Smooth muscle cell of the brain vasculature (primary cell): ENCODE results near the gene C10orf120.
A peak's percentile ranks its signal among the peaks of the same experiment; 100 is the strongest.

Experiments used
- DNase-seq: peaks from one replicate; pipeline ENCODE4 v3.0.0-alpha.2; 2012; ENCODE audit warnings: low read depth, low spot score

Gene C10orf120

DNA sequence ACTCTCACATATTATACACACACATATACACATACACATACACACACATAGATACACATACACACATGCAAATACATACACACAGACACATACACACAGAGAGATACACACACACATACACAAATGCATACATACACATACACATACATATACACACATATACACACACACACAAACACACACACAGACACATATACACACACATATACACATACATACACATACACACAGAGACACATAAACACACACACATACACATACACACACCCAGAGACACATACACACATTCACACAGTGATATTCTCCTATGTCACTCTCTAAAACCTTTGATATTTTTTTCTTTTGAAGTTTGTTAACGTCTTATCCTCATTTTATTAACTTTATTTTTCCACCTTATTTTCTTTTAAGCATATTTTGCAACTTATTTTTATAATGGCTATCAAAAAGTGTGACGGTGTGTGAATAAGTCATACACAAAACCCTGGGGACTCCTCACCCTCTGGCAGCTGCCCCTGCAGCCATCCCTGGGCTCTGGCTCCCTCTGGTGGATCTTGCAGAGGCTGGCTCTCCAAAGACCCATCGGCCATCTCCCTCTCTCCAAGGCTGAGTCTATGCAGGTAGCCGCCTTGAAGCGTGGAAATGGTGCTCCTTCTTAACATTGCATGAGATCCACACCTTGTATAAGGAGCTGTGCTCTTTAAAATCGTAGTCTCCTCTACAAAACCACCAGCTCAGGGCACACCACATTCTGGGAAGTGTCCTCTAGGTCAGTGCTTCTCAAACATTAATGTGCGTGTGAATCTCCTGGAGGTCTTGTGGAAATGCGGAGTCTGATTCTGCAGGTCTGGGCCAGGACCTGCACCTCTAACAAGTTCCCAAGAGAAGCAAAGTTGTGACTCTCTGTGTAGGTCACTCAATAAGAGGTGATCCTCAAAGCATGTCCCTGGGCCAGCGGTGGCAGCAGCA is 4.1 kb upstream of the C10orf120 start:
- DNase-seq = peak; percentile 28

- no peak for DNase-seq
These were observed 2.6 kb upstream of the C10orf120 start for GRCh38 chr10:122702275-122702674.

DNA sequence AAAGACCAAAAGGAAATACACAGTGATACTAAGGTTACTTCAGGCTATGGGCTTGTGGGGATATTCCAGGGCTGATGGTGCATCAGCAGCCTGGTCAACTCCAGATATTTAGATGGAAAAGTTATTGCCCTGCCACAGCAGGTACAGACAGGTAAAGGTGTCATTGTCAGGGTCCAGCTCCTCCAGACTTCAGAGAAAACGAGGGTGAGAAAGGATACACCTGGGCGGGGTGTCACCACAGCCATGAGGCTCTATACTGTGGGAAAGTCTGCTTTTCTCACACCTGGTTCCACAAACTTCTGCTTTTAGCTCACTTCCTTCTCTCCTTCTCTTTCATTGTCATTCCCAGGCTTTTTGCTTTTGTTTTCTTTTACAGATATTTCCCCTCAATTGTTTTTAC is 2.0 kb upstream of the C10orf120 start:
- DNase-seq = no peak

DNA sequence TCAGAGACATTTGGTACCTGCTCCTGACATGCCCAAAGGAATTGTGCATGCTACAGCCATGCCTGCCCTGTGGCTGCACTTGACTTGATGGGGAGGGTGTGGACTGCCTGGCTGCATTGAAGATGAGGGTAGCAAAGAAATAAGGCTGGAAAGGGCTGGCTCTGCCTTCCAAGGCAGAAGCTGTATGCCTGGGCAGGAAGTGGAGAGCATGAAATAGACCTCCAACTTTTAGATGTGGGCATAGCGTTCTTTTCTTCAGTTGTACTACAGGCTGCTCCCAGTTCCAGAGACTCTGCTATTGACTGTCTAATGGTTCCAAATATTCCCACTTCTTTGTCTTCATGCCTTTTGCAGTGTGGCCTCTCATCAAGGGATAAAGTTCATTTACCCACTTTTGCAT is 3.0 kb downstream of the C10orf120 start:
- DNase-seq = no peak

GRCh38 chr10:122692744-122693143 is 6.9 kb downstream of the C10orf120 start:
- DNase-seq = no peak

- DNase-seq = no peak
These were observed 10.4 kb downstream of the C10orf120 start for GRCh38 chr10:122689146-122689820.

DNA sequence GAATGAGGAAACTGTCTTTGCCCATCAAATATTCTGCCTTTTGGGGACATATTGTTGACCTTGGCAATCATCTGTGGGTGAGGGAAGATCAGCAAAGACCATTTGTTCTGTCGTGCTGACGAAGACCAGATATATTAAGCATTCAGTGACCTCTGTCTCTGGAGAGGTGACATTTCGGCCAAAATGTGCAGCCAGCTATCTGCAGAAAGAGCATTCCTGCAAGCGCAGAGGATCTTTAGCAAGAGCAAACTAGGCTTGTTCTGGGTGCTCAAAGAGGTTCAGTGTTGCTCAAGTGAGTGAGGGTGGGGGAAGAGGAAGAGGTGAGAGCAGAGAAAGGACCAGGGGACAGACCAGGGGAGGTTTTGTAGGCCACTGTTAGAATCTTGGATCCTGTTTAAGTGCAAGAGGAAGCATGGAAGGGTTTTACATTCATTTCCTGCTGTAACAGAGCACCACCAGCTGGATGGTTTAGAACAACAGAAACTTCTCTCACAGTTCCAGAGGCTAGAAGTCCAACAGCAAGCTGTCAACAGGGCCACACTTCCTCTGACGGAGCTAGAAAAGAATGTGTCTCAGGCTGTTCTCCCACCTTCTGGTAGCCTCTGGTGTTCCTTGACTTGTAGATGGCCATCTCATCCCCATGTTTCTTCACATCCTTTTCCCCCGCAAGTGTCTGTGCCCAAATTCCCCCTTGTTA is 11.2 kb downstream of the C10orf120 start:
- no peak for DNase-seq

DNA sequence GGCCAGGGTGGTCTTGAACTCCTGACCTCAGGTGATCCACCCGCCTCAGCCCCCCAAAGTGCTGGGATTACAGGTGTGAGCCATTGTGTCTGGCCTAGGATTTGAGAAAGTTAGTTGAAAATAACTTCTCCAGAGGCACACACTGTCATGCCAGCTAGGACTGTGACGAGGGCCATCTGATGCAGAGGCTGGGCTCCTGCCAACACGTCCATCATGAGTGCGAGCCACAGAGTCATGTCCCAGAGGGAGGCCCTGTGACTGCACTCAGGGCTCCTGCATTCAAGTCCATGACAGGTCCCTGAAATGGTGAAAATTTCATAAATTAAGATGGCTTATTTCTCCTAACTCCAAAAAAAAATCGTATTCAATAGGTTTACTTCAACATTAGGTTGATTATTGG is 17.1 kb downstream of the C10orf120 start:
- no peak for DNase-seq

GRCh38 chr10:122678266-122678665 is 21.4 kb downstream of the C10orf120 start:
- no peak for DNase-seq

DNA sequence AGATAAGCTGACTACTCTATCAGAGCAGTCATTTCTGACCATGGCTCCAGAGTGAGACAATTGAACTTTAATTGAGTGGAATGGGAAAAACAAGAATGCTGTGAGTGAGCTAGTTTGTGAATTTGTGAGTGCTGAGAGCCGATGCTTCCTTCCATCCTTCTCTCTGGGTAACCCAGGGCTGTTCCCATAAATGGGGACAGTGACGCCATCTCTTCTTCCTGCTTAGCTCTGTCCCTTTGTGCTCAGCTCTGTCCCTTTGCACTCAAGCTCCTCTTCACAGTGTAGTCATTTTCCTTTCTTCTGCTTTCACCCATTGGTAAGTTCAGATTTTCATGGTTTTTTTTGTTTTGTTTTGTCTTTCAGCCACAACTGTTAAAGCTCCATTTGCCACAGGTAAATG is 24.4 kb downstream of the C10orf120 start:
- DNase-seq = no peak

GRCh38 chr10:122674781-122675180 is 24.9 kb downstream of the C10orf120 start:
- no peak for DNase-seq

GRCh38 chr10:122673731-122674130 is 25.9 kb downstream of the C10orf120 start:
- no peak for DNase-seq

DNA sequence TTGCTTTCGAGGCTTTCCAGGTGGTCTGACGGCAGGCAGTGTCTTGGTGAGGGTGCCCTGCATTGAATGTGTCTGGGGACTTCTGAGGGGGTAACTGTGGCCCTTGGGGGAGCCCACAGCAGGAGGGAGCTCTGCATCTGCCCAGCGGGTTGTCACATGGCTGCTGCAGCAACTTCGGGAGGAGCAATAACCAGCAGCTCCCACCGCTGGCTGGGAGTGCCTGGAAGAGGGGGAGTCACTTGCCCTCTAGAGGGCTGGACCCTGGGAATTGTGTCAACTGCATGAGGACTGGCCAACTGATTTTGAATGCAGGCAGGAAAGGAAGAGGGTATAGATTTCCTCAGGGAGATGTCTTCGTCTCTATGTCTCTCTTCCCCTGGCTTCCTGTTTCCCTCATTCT is 26.4 kb downstream of the C10orf120 start:
- DNase-seq = no peak

- no peak for DNase-seq
These were observed 27.0 kb downstream of the C10orf120 start for GRCh38 chr10:122672655-122673054.

DNA sequence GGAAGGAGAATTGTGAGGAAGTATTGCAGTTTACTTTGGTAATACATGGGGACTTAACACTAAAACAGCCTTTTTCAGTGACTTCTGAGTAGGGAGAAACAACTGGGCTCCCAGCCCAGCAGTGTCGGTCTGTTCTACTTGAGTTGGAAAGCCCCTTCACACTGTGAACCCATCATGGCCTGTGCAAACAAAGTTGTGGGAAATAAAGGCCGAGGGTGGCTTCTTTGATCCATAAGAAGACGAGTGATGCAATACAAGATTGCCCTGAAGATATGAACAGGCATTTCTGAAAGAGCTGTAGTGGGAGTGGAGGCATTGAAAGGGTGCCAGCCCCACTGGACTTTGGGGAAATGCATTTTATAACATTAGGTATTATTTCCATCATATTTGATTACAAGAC is 28.3 kb downstream of the C10orf120 start:
- no peak for DNase-seq

GRCh38 chr10:122669842-122670241 is 29.8 kb downstream of the C10orf120 start:
- DNase-seq = no peak

GRCh38 chr10:122669045-122669444 is 30.6 kb downstream of the C10orf120 start:
- no peak for DNase-seq

GRCh38 chr10:122665946-122666345 is 33.7 kb downstream of the C10orf120 start:
- no peak for DNase-seq

DNA sequence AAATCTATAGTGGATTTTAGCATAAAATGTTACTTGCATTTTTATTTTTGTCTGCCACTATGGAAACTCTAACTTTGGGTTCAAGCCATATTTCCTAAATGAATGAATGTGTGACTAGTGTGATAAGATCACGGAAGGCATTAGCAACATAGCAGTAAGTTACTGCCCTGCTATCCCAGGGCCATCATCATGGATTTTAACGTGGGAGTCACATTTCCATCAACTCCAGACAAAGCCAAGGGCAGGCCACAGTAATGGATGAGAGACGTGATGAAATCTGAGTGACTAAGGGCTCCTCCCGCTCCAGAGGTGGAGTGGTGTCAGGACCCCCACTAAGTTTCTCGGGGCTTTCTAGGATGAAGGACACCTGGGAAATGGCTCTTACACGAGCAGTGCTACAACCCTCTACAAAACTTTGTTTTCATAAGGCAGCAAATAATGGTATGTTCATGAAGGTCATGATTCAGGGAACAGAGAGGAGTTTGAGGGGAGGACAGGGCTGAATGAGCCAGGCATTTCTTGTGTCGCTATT is 34.3 kb downstream of the C10orf120 start:
- DNase-seq = no peak

DNA sequence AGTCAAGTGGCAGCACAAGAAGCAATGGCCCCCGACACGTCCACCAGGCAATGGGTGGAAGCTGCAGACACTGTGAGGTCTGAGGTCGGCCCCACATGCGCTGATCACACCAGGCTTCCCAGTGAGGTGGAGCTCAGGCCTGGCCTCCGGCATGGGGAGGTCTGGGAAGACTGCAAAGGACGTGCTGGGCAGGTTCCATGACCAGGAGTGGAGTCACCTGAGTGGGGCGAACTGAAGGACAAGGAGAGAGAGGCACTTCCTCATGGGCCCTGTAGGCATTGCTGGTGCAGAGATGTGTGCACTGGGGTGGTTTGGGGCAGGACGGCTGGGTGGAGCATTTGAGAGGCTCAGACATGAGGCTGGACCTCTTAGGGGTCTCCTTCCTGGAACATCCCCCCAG is 35.1 kb downstream of the C10orf120 start:
- no peak for DNase-seq

GRCh38 chr10:122663516-122664130 is 36.0 kb downstream of the C10orf120 start:
- no peak for DNase-seq

DNA sequence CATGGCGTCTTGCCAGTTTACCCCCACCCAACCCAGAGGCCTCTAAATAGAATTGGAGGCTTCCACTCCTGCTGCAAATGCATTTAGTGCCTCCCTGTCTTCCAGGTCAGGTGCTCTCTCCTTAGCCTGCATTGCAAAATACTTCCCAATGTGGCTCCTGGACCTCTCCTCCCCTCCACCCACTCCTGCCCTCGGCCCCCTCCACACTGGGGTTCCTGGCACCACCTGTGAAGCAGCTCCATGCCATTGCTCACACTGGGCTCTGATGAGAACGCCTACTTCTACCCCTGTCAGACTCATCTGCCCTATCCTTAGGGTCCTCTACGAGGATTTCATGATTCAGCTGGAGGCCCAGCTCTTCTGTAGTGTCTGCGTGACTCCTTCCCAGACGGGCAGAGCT is 37.4 kb downstream of the C10orf120 start:
- no peak for DNase-seq
